ENCODE results near the gene METTL8. TPM values are rescaled to one million over a fixed set of nuclear protein-coding genes. Genes with fewer than 3 reads are reported as not detected.

The METTL8 gene, protein sequence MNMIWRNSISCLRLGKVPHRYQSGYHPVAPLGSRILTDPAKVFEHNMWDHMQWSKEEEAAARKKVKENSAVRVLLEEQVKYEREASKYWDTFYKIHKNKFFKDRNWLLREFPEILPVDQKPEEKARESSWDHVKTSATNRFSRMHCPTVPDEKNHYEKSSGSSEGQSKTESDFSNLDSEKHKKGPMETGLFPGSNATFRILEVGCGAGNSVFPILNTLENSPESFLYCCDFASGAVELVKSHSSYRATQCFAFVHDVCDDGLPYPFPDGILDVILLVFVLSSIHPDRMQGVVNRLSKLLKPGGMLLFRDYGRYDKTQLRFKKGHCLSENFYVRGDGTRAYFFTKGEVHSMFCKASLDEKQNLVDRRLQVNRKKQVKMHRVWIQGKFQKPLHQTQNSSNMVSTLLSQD
- total RNA-seq, result 10 to 100 TPM in 3 of 8 experiments, 1 to 10 TPM in 5; 5.2 to 36.9 (median 8.2) TPM

- WGBS, 10 experiments, result 0 to 4% (median 0%) methylated on average over 2 to 5 of the region's 15 CpGs; no CpG with 5 or more reads in 7 of the 10 experiments
- peak in 1 of 8 experiments; percentile 8 for ATAC-seq (replicated peaks in 6 of 8)
- peak within 1 kb of the TSS; percentile 64 to 94 (median 69) for H3K4me3 ChIP-seq
- H3K4me1 ChIP-seq (replicated peaks in 1 of 2), result peaks cover 7 to 12% of the 10 kb centered on the region in 2 donors
- in situ Hi-C loops (cut with MboI; ENCODE audit: low pct_unique_long_range_greater_than_20kb in 2 of 9, low sequenced_read_pairs in 9 of 9, unreplicated experiment in 9 of 9), result loop anchor here in 1 of 9 experiments (25.0 kb wide), 1 partner anchor 471 kb away; no protein-coding TSS in a partner anchor
- peak within 1 kb of the TSS; percentile 76 to 87 for H3K27ac ChIP-seq
Measured at GRCh38 chr2:171433763-171434012, at the start of gene METTL8. METTL8 (minus strand) TSS chr2:171433990; CDS start chr2:171392185, 41,805 bp downstream.

DNA sequence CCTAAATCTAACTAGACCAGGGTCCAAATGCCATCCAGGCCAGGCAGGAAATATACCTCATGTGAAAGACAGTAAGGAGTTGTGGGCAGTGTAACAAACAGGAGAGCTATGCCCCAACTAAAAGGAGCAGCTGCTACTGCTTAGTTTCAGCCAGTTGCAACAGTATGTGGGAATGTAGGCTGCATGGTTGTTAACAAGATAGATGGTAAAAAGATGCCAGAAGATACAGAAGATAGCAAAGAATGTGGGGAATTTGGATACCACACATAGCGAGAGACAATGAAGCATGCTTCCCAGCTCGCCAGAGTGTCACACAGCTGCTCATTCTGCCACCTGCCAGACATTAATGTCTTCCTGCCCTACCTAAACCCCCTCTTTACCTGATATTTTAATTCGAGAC, 49.1 kb upstream of the METTL8 start:
- Histone ChIP-seq H3K27ac (no peak overlapping the region), H3K4me3 (no peak overlapping the region), H3K4me1 (replicated peaks in 1 of 2) (peaks cover 0 to 3% of the 10 kb centered on the region in 2 donors)
- in situ Hi-C loops (cut with MboI; ENCODE audit: low pct_unique_long_range_greater_than_20kb in 2 of 9, low sequenced_read_pairs in 9 of 9, unreplicated experiment in 9 of 9), result no loop called here
- ATAC-seq (replicated peaks in 6 of 8), result peak in 3 of 8 experiments; percentile 21 to 73 (median 35)
- 60 to 100% (median 87%) methylated on average over 1 to 3 of the region's 3 CpGs; no CpG with 5 or more reads in 4 of the 10 experiments for WGBS, 10 experiments

DNA sequence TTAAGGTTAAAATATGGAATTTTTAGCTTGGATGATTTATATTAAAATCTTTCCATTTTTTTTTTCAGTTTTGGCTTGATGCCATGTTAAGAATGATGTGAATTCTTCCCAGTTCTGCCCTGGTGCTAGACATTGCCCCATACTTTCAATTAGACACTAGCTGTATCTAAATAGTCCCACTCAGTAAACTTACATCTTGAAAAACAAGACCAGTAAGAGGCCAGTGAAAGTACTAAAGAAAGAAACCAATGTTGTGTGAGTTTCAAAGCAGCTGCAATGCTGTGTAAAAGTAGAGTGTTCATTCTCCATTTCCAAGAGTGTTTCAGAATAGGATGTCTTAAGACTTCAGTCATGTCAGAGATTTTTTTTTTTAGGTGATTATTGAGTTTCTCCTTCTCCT, 48.5 kb upstream of the METTL8 start:
- in situ Hi-C loops (cut with MboI; ENCODE audit: low pct_unique_long_range_greater_than_20kb in 2 of 9, low sequenced_read_pairs in 9 of 9, unreplicated experiment in 9 of 9), result no loop called here
- ATAC-seq (replicated peaks in 6 of 8), result no peak
- no peak overlapping the region for H3K4me3 ChIP-seq
- H3K4me1 ChIP-seq (replicated peaks in 1 of 2), result peaks cover 0 to 3% of the 10 kb centered on the region in 2 donors
- H3K27ac ChIP-seq, result no peak overlapping the region

DNA sequence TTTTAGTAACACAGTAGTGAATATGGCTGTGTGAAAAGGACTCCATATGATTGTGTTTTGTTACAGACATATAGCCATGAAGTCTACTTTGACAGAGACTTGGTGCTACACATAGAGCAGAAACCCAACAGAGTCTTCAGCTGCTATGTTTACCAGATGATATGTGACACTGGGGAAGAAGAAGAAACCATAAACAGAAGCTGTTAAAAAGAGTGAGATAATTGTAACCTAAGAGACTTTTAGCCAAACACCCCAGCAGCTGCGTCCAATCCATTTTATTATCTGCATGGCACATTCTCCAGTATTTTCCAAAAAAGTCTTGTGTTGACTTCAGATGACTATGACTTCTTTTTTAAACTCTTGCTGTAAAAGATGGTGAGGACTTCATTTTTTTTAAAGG, 47.1 kb upstream of the METTL8 start:
- Histone ChIP-seq H3K27ac (no peak overlapping the region), H3K4me3 (no peak overlapping the region), H3K4me1 (replicated peaks in 1 of 2) (peaks cover 0 to 3% of the 10 kb centered on the region in 2 donors)
- ATAC-seq (replicated peaks in 6 of 8), result no peak
- in situ Hi-C loops (cut with MboI; ENCODE audit: low pct_unique_long_range_greater_than_20kb in 2 of 9, low sequenced_read_pairs in 9 of 9, unreplicated experiment in 9 of 9), result no loop called here
- WGBS, 10 experiments, result 80 to 100% (median 100%) methylated on average over 1 of the region's 1 CpG

DNA sequence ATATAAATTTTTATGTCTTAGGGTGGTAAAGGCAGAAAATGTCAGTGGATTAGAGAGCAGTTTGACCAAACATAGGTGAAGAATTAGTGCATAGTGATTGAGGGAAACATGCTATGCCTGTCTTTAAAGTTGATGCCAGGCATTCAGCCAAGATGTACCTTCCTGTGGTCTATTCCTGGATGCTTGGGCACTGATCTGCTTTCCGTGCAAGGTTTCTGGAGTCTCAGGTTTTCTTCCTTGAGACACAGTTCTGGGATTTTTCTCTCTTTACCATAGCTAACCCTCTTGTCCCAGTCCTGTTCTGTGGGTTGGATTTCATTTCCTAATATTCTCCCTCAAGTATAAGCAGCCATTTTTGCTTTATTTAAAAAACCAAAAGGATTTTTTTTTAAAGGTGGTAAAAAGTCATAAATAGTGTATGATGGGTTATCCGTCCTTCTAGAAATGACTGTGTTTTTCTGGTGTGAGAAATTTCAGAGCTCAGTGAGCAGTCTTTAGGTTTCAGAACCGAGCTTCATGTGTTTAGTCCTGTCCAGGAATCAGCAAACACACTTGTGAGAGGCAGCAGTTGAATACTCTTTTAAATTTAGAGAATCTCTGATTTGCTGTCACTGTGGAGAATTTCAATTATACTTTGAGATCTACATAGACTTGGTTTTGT, 45.5 kb upstream of the METTL8 start:
- in situ Hi-C loops (cut with MboI; ENCODE audit: low pct_unique_long_range_greater_than_20kb in 2 of 9, low sequenced_read_pairs in 9 of 9, unreplicated experiment in 9 of 9), result no loop called here
- Histone ChIP-seq H3K4me3 (no peak overlapping the region), H3K27ac (no peak overlapping the region), H3K4me1 (replicated peaks in 1 of 2) (peaks cover 0 to 3% of the 10 kb centered on the region in 2 donors)
- ATAC-seq (replicated peaks in 6 of 8), result no peak
- 60 to 100% (median 90%) methylated on average over 1 to 3 of the region's 3 CpGs; no CpG with 5 or more reads in 1 of the 10 experiments for WGBS, 10 experiments

DNA sequence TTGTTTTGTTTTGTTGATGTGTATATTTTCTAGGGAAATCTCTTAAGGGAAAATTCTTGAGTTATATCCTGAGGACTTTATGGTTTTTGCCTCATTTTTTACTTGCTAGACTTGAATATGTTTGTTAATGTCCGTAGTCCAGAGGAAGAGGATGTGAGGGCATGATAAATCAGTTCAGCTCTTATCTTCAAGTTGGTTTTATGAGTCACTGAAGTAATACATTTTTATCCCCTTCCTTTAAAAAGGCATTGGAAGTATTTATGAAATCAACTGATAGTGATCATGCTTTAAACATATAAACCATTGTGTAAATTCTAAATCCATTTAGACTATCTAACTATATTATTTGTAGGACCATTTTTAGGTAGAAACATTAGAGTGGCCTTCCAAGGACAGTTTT, 44.6 kb upstream of the METTL8 start:
- in situ Hi-C loops (cut with MboI; ENCODE audit: low pct_unique_long_range_greater_than_20kb in 2 of 9, low sequenced_read_pairs in 9 of 9, unreplicated experiment in 9 of 9), result no loop called here
- no peak for ATAC-seq (replicated peaks in 6 of 8)
- WGBS, 10 experiments, result 29 to 100% (median 100%) methylated on average over 1 of the region's 1 CpG; no CpG with 5 or more reads in 1 of the 10 experiments
- H3K4me1 ChIP-seq (replicated peaks in 1 of 2), result peaks cover 0 to 3% of the 10 kb centered on the region in 2 donors
- H3K27ac ChIP-seq, result no peak overlapping the region
- H3K4me3 ChIP-seq, result no peak overlapping the region

GRCh38 chr2:171475979-171476378, 42.2 kb upstream of the METTL8 start:
- ATAC-seq (replicated peaks in 6 of 8), result no peak
- 10 to 100% (median 86%) methylated on average over 1 of the region's 1 CpG; no CpG with 5 or more reads in 1 of the 10 experiments for WGBS, 10 experiments
- Histone ChIP-seq H3K4me1 (replicated peaks in 1 of 2) (no peaks in the 10 kb centered on the region), H3K4me3 (no peak overlapping the region), H3K27ac (no peak overlapping the region)
- in situ Hi-C loops (cut with MboI; ENCODE audit: low pct_unique_long_range_greater_than_20kb in 2 of 9, low sequenced_read_pairs in 9 of 9, unreplicated experiment in 9 of 9), result no loop called here

- no peak overlapping the region for H3K4me3 ChIP-seq
- ATAC-seq (replicated peaks in 6 of 8), result no peak
- in situ Hi-C loops (cut with MboI; ENCODE audit: low pct_unique_long_range_greater_than_20kb in 2 of 9, low sequenced_read_pairs in 9 of 9, unreplicated experiment in 9 of 9), result no loop called here
- WGBS, 10 experiments, result 61 to 100% (median 81%) methylated on average over 1 to 5 of the region's 5 CpGs; no CpG with 5 or more reads in 3 of the 10 experiments
- H3K4me1 ChIP-seq (replicated peaks in 1 of 2), result no peaks in the 10 kb centered on the region
- H3K27ac ChIP-seq, result no peak overlapping the region
Measured at GRCh38 chr2:171470129-171470528, 36.3 kb upstream of the METTL8 start.

GRCh38 chr2:171469176-171469575, 35.4 kb upstream of the METTL8 start:
- in situ Hi-C loops (cut with MboI; ENCODE audit: low pct_unique_long_range_greater_than_20kb in 2 of 9, low sequenced_read_pairs in 9 of 9, unreplicated experiment in 9 of 9), result no loop called here
- ATAC-seq (replicated peaks in 6 of 8), result no peak

DNA sequence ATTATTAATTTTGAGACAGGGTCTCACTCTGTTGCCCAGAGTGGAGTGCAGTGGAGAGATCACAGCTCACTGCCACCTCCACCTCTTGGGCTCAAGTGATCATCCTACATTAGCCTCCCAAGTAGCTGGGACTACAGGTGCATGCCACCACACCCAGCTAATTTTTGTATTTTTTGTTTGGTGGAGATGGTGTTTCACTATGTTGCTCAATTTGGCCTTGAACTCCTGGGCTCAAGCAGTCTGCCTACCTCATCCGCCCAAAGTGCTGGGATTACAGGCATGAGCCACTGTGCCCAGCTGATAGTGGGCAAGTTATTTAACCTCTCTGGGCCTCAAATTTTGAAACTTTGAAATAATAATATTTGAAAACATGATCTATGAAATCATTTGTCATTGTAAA, 26.7 kb upstream of the METTL8 start:
- 83 to 100% (median 100%) methylated on average over 1 of the region's 1 CpG; no CpG with 5 or more reads in 3 of the 10 experiments for WGBS, 10 experiments
- no peak for ATAC-seq (replicated peaks in 6 of 8)
- in situ Hi-C loops (cut with MboI; ENCODE audit: low pct_unique_long_range_greater_than_20kb in 2 of 9, low sequenced_read_pairs in 9 of 9, unreplicated experiment in 9 of 9), result no loop called here

More at GRCh38 chr2:171469176-171469575, 35.4 kb upstream of the METTL8 start:
- WGBS, 10 experiments, result 60 to 100% (median 97%) methylated on average over 1 to 4 of the region's 4 CpGs
- Histone ChIP-seq H3K4me3 (no peak overlapping the region), H3K4me1 (replicated peaks in 1 of 2) (no peaks in the 10 kb centered on the region), H3K27ac (no peak overlapping the region)

DNA sequence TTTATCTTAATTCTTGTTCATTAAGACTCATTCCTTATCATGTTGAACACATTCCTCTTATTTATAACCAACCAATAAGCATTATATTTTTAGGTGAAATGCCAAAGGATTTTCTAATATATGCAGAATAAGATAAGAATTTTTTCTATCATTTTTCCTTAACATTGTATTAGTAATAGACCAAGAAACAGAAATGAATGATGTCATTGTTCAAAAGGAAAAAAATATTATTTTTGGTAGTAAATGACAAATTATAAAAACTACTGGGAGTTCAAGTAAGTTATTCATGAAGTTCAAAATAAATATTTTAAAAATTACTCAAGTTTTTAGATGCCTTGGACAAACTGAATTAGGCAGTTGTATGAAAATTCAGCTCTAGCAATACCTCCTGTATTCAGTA, 25.7 kb upstream of the METTL8 start:
- H3K4me3 ChIP-seq, result no peak overlapping the region
- no peaks in the 10 kb centered on the region for H3K4me1 ChIP-seq (replicated peaks in 1 of 2)
- ATAC-seq (replicated peaks in 6 of 8), result no peak
- no peak overlapping the region for H3K27ac ChIP-seq
- in situ Hi-C loops (cut with MboI; ENCODE audit: low pct_unique_long_range_greater_than_20kb in 2 of 9, low sequenced_read_pairs in 9 of 9, unreplicated experiment in 9 of 9), result no loop called here

More for the DNA sequence above, 26.7 kb upstream of the METTL8 start:
- H3K4me1 ChIP-seq (replicated peaks in 1 of 2), result no peaks in the 10 kb centered on the region
- H3K4me3 ChIP-seq, result no peak overlapping the region
- H3K27ac ChIP-seq, result no peak overlapping the region

- Histone ChIP-seq H3K4me3 (no peak overlapping the region), H3K4me1 (replicated peaks in 1 of 2) (no peaks in the 10 kb centered on the region), H3K27ac (no peak overlapping the region)
- ATAC-seq (replicated peaks in 6 of 8), result peak in 1 of 8 experiments; percentile 92
- in situ Hi-C loops (cut with MboI; ENCODE audit: low pct_unique_long_range_greater_than_20kb in 2 of 9, low sequenced_read_pairs in 9 of 9, unreplicated experiment in 9 of 9), result no loop called here
- 47 to 100% (median 93%) methylated on average over 1 to 4 of the region's 4 CpGs; no CpG with 5 or more reads in 1 of the 10 experiments for WGBS, 10 experiments
Measured at GRCh38 chr2:171452773-171453172, 19.0 kb upstream of the METTL8 start.

DNA sequence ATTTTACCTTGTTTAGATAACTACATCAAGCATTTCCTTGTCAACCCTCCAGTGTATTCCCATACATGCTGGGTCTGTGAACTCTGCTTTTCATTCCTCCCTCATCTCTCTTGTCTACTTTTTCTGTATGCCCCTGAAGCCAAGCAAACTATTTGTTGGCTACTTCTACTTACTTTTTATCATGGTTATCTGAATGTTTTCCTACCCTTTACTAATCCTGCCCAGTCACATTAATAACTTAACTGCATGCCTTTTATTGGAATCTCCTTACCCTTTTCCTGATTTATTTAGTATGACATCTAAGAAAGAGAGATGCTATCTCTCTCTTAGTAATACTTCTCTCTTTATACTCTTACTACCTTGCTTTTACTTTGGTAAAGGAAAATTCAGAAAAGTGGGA, 17.3 kb upstream of the METTL8 start:
- H3K4me1 ChIP-seq (replicated peaks in 1 of 2), result no peaks in the 10 kb centered on the region
- in situ Hi-C loops (cut with MboI; ENCODE audit: low pct_unique_long_range_greater_than_20kb in 2 of 9, low sequenced_read_pairs in 9 of 9, unreplicated experiment in 9 of 9), result no loop called here
- ATAC-seq (replicated peaks in 6 of 8), result no peak
- no peak overlapping the region for H3K27ac ChIP-seq
- no peak overlapping the region for H3K4me3 ChIP-seq
